Measurements from ENCODE around the gene SMC1B. TPM values are rescaled to one million over a fixed set of nuclear protein-coding genes. Genes with fewer than 3 reads are reported as not detected.

The SMC1B gene
- total and polyA plus RNA-seq, 9 of the 15 experiments (the other 6 are each of a cell fraction or from before 2014, with no cell fraction given): 0.03 TPM; not detected in 8

DNA sequence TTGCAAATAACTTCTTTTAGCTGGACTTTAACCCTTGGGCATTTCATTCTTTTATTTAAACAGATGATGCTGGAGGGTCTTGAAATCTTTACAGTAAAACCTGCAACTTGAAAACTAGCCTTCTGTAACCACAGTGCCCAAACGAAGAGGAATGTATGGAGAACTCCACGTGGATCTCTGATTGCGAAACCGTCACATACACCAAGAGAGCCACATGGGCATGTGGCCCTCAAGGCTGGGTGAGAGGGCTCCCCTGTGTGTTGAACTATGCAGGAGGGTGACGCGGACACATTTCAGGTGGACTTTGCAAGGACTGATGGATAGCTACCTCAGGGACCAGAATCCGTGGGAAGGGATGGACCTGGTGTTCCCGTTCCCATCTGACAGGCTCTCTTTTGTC, 73.1 kb downstream of the SMC1B start:
- ChIA-PET CTCF (ENCODE audit: low intra/inter-chr PET ratio) (no interaction called here), POLR2A (no interaction called here)
- no peak for FAIRE-seq
- H3K36me3 ChIP-seq (ENCODE audit: control insufficient read depth, insufficient read depth, low read length): peaks cover 86% of the 10 kb centered on the region
- no peak for DNase-seq (ENCODE audit: extremely low read depth in 1 of 4, low spot score in 3 of 4)
- no TSS peak for BruUV-seq (replicated peaks)
- ATAC-seq: no peak
- H3K27ac ChIP-seq (ENCODE audit: extremely low read depth, low read depth, low read length): no peak overlapping the region
- H3K4me3 ChIP-seq: no peak overlapping the region
- no peaks in the 10 kb centered on the region for H4K20me1 ChIP-seq (replicated peaks; ENCODE audit: control insufficient read depth, insufficient read depth, low read length)
- no peak for TF ChIP-seq HOXB6 (CRISPR knock-in tag; IDR thresholded peaks at IDR 0.05; ENCODE audit: borderline replicate concordance)
- no peak for TF ChIP-seq BCOR (IDR thresholded peaks at IDR 0.05)
- no peak for TF ChIP-seq RBM22 (IDR thresholded peaks at IDR 0.05; ENCODE audit: low read depth, low read length, poor library complexity, severe bottlenecking)
- no peak for TF ChIP-seq KHSRP (IDR thresholded peaks at IDR 0.05)
- TF ChIP-seq FOXO4 (CRISPR knock-in tag; IDR thresholded peaks at IDR 0.05): no peak
- no peaks in the 10 kb centered on the region for H3K79me2 ChIP-seq (ENCODE audit: control insufficient read depth, insufficient read depth, low read length)
- WGBS (ENCODE audit: insufficient coverage, low coverage, missing lambda C conversion rate): 69% methylated on average over 5 of the region's 8 CpGs
- no peak overlapping the region for H3K9ac ChIP-seq (ENCODE audit: insufficient read depth in 1 of 2, low read depth in 2 of 2, low read length in 2 of 2)
- in situ Hi-C loops (cut with MboI) (no loop called here), intact Hi-C loops (cut with micrococcal nuclease) (no loop called here)
- H3K4me2 ChIP-seq (ENCODE audit: insufficient read depth, low read length): no peak overlapping the region
- no peak overlapping the region for H2AFZ ChIP-seq (ENCODE audit: low read depth, low read length)
- no peaks in the 10 kb centered on the region for H3K27me3 ChIP-seq (ENCODE audit: control insufficient read depth in 2 of 2, insufficient read depth in 2 of 2, low read length in 2 of 2)
- H3K9me3 ChIP-seq (replicated peaks; ENCODE audit: control insufficient read depth, insufficient read depth, low read depth, low read length): no peaks in the 10 kb centered on the region
- no peaks in the 10 kb centered on the region for H3K9me1 ChIP-seq (ENCODE audit: control insufficient read depth, insufficient read depth, low read length)
- H3K4me1 ChIP-seq (replicated peaks in 1 of 2; ENCODE audit: control insufficient read depth in 2 of 2, insufficient read depth in 2 of 2, low read length in 2 of 2): no peaks in the 10 kb centered on the region

DNA sequence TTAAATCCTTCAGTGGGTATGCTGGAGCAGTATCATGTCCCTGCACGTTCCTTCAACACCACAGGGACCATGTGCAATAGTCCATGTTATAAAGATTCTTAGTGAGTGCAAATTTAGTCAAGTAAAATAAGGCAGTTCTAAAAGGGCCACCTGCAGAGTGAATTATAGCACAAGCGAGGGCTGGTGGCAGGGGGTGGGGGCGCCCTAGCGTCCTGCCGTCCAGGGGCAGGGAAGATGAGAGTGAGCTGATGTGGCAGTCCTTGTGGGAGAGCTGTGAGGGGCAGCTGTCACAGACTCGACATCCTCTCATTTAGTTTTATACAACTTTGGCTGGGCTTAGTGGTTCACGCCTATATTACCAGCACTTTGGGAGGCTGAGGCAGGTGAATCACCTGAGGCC, 74.6 kb downstream of the SMC1B start:
- no peaks in the 10 kb centered on the region for H3K9me3 ChIP-seq (replicated peaks; ENCODE audit: control insufficient read depth, insufficient read depth, low read depth, low read length)
- no peaks in the 10 kb centered on the region for H3K9me1 ChIP-seq (ENCODE audit: control insufficient read depth, insufficient read depth, low read length)
- H2AFZ ChIP-seq (ENCODE audit: low read depth, low read length): no peak overlapping the region
- no peaks in the 10 kb centered on the region for H3K27me3 ChIP-seq (ENCODE audit: control insufficient read depth in 2 of 2, insufficient read depth in 2 of 2, low read length in 2 of 2)
- ChIA-PET POLR2A (interaction anchor here (1.2 kb wide), 1 partner anchor 25 kb away, joined by 3 read pairs; no protein-coding TSS in a partner anchor), CTCF (ENCODE audit: low intra/inter-chr PET ratio) (no interaction called here)
- no peak for DNase-seq (ENCODE audit: extremely low read depth in 1 of 4, low spot score in 3 of 4)
- H3K4me1 ChIP-seq (replicated peaks in 1 of 2; ENCODE audit: control insufficient read depth in 2 of 2, insufficient read depth in 2 of 2, low read length in 2 of 2): no peaks in the 10 kb centered on the region
- H3K36me3 ChIP-seq (ENCODE audit: control insufficient read depth, insufficient read depth, low read length): peaks cover 87% of the 10 kb centered on the region
- no peak overlapping the region for H3K9ac ChIP-seq (ENCODE audit: insufficient read depth in 1 of 2, low read depth in 2 of 2, low read length in 2 of 2)
- intact Hi-C loops (cut with micrococcal nuclease) (no loop called here), in situ Hi-C loops (cut with MboI) (no loop called here)
- no peak overlapping the region for H3K27ac ChIP-seq (ENCODE audit: extremely low read depth, low read depth, low read length)
- no TSS peak for BruUV-seq (replicated peaks)
- H4K20me1 ChIP-seq (replicated peaks; ENCODE audit: control insufficient read depth, insufficient read depth, low read length): no peaks in the 10 kb centered on the region
- H3K4me3 ChIP-seq: no peak overlapping the region
- 89% methylated on average over 3 of the region's 7 CpGs for WGBS (ENCODE audit: insufficient coverage, low coverage, missing lambda C conversion rate)
- H3K79me2 ChIP-seq (ENCODE audit: control insufficient read depth, insufficient read depth, low read length): no peaks in the 10 kb centered on the region
- ATAC-seq: no peak
- FAIRE-seq: no peak
- no peak overlapping the region for H3K4me2 ChIP-seq (ENCODE audit: insufficient read depth, low read length)
- TF ChIP-seq FOXK2 (conservative IDR thresholded peaks at IDR 0.05 in 1 of 2, IDR thresholded peaks at IDR 0.05 in 1 of 2; ENCODE audit: low read depth in 2 of 2) (no peak), STAG1 (CRISPR knock-in tag; IDR thresholded peaks at IDR 0.05; ENCODE audit: borderline replicate concordance) (no peak), FOXM1 (IDR thresholded peaks at IDR 0.05; ENCODE audit: low read depth) (no peak), FOXM1 (CRISPR knock-in tag; IDR thresholded peaks at IDR 0.05; ENCODE audit: low read depth) (no peak), ZNF76 (CRISPR knock-in tag; IDR thresholded peaks at IDR 0.05; ENCODE audit: borderline replicate concordance) (no peak)
- TF ChIP-seq, protein P1, sequence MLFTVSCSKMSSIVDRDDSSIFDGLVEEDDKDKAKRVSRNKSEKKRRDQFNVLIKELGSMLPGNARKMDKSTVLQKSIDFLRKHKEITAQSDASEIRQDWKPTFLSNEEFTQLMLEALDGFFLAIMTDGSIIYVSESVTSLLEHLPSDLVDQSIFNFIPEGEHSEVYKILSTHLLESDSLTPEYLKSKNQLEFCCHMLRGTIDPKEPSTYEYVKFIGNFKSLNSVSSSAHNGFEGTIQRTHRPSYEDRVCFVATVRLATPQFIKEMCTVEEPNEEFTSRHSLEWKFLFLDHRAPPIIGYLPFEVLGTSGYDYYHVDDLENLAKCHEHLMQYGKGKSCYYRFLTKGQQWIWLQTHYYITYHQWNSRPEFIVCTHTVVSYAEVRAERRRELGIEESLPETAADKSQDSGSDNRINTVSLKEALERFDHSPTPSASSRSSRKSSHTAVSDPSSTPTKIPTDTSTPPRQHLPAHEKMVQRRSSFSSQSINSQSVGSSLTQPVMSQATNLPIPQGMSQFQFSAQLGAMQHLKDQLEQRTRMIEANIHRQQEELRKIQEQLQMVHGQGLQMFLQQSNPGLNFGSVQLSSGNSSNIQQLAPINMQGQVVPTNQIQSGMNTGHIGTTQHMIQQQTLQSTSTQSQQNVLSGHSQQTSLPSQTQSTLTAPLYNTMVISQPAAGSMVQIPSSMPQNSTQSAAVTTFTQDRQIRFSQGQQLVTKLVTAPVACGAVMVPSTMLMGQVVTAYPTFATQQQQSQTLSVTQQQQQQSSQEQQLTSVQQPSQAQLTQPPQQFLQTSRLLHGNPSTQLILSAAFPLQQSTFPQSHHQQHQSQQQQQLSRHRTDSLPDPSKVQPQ (CRISPR knock-in tag; IDR thresholded peaks at IDR 0.05; ENCODE audit: borderline replicate concordance): no peak

All from K562 (cell line).